NCI-H1694 treated with DMSO at 0.1 percent for 48 hours (cell line): ENCODE results near the gene ARFGEF3.

Source experiments
- DNase-seq: peaks from one replicate; lab custom pipeline; 2025; lab: John Stamatoyannopoulos, UW

Gene ARFGEF3

GRCh38 chr6:138241934-138242333 is 80.2 kb downstream of the ARFGEF3 start:
- DNase-seq, result no peak

- no peak for DNase-seq
Measured at GRCh38 chr6:138242987-138243592, 81.4 kb downstream of the ARFGEF3 start.

GRCh38 chr6:138245751-138246150 is 84.0 kb downstream of the ARFGEF3 start:
- DNase-seq, result no peak

GRCh38 chr6:138246650-138247440 is 85.1 kb downstream of the ARFGEF3 start:
- DNase-seq, result no peak

GRCh38 chr6:138248011-138248410 is 86.3 kb downstream of the ARFGEF3 start:
- DNase-seq, result no peak

GRCh38 chr6:138248878-138249277 is 87.1 kb downstream of the ARFGEF3 start:
- no peak for DNase-seq

GRCh38 chr6:138250053-138250452 is 88.3 kb downstream of the ARFGEF3 start:
- no peak for DNase-seq

- DNase-seq, result no peak
Measured at GRCh38 chr6:138250513-138251247, 88.9 kb downstream of the ARFGEF3 start.

- no peak for DNase-seq
Measured at GRCh38 chr6:138253731-138254130, 92.0 kb downstream of the ARFGEF3 start.

GRCh38 chr6:138255443-138255842 is 93.7 kb downstream of the ARFGEF3 start:
- DNase-seq, result no peak

GRCh38 chr6:138257638-138258040 is 95.9 kb downstream of the ARFGEF3 start:
- no peak for DNase-seq

GRCh38 chr6:138258197-138258596 is 96.5 kb downstream of the ARFGEF3 start:
- no peak for DNase-seq

GRCh38 chr6:138258991-138259390 is 97.3 kb downstream of the ARFGEF3 start:
- no peak for DNase-seq

GRCh38 chr6:138261116-138261780 is 99.5 kb downstream of the ARFGEF3 start:
- DNase-seq, result no peak

GRCh38 chr6:138263963-138264362 is 102.2 kb downstream of the ARFGEF3 start:
- no peak for DNase-seq

- no peak for DNase-seq
Measured at GRCh38 chr6:138264372-138264880, 102.7 kb downstream of the ARFGEF3 start.

GRCh38 chr6:138266095-138266494 is 104.4 kb downstream of the ARFGEF3 start:
- DNase-seq, result no peak

- no peak for DNase-seq
Measured at GRCh38 chr6:138267971-138268895, 106.5 kb downstream of the ARFGEF3 start.

- DNase-seq, result no peak
Measured at GRCh38 chr6:138271451-138271850, 109.7 kb downstream of the ARFGEF3 start.

- no peak for DNase-seq
Measured at GRCh38 chr6:138272533-138273315, 111.0 kb downstream of the ARFGEF3 start.
